Measurements from ENCODE around the gene SEMA3A. TPM values are rescaled to one million over a fixed set of nuclear protein-coding genes. Genes with fewer than 3 reads are reported as not detected.
"Not testable (repeated sequence)": the region's sequence is repeated elsewhere in the genome, so short reads cannot be mapped to it uniquely, and the experiment has no call there.

SEMA3A gene
- total RNA-seq, 1 donor from 2014 or later: 0.75 TPM

DNA sequence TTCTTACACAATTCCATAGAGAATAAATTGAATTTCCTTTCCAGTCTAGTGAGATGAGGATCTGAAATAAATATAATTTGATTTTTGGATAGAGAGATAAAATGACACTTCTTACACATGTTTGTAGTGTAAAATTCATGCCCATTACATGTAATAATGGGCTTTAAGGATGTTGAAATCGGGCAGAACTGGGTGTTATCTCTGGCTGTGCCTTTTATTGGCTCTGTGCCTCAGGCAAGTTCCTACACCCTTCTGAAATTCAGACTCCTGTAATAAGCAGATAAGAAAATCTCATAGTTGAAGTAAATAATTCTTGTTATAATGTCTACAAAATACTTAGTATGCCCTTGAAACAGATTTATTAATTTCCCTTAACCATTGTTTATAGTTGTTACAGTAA lies 125.6 kb downstream of the SEMA3A start:
- Histone ChIP-seq H3K4me1 (no peaks in the 10 kb centered on the region), H3K36me3 (no peaks in the 10 kb centered on the region), H3K9me3 (no peaks in the 10 kb centered on the region), H3K27ac (no peak overlapping the region), H3K27me3 (no peaks in the 10 kb centered on the region), H3K4me3 (no peak overlapping the region)
- no peak for DNase-seq (ENCODE audit: low spot score in 2 of 2)
- intact Hi-C loops (cut with DNase I): no loop called here
- TF ChIP-seq CTCF (IDR thresholded peaks at IDR 0.05): no peak

GRCh38 chr7:84062489-84062901 lies 132.1 kb downstream of the SEMA3A start:
- H3K36me3 ChIP-seq; intact Hi-C loops (cut with DNase I); H3K4me1 ChIP-seq; H3K4me3 ChIP-seq; H3K27me3 ChIP-seq; H3K9me3 ChIP-seq; H3K27ac ChIP-seq; DNase-seq (ENCODE audit: low spot score in 2 of 2): not testable (repeated sequence)

DNA sequence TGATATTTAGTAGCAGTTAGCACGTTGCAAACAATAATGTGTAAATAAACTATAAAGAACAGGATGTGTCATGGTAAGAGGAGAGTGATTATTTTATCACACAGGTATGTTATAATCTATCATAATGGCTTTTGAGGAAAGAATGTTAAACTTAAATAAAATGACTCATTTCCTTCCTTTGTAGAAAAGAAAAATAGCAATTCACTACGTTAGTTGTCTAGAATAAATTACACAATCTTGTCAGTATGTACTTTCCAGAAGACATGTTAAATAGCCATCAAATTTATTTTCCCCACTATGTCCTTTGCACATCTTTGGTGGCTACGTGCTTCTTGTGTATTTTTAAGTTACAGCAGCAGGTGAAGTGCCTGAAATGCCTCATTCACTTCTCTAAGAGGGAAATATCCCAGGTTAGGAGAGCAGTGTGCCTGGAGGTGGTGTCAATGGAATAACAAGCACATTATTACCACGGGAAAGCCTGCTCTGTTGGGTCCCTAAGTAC lies 133.8 kb downstream of the SEMA3A start:
- no peak overlapping the region for H3K4me3 ChIP-seq
- TF ChIP-seq CTCF (IDR thresholded peaks at IDR 0.05): no peak

GRCh38 chr7:84060000-84060399 lies 134.6 kb downstream of the SEMA3A start:
- Histone ChIP-seq H3K4me1 (no peaks in the 10 kb centered on the region), H3K9me3 (no peaks in the 10 kb centered on the region), H3K27me3 (no peaks in the 10 kb centered on the region), H3K27ac (no peak overlapping the region), H3K4me3 (no peak overlapping the region), H3K36me3 (no peaks in the 10 kb centered on the region)
- intact Hi-C loops (cut with DNase I): no loop called here
- TF ChIP-seq CTCF (IDR thresholded peaks at IDR 0.05): no peak
- no peak for DNase-seq (ENCODE audit: low spot score in 2 of 2)

More for the DNA sequence above, 133.8 kb downstream of the SEMA3A start:
- Histone ChIP-seq H3K9me3 (no peaks in the 10 kb centered on the region), H3K36me3 (no peaks in the 10 kb centered on the region), H3K27me3 (no peaks in the 10 kb centered on the region), H3K4me1 (no peaks in the 10 kb centered on the region), H3K27ac (no peak overlapping the region)
- intact Hi-C loops (cut with DNase I): no loop called here
- no peak for DNase-seq (ENCODE audit: low spot score in 2 of 2)

DNA sequence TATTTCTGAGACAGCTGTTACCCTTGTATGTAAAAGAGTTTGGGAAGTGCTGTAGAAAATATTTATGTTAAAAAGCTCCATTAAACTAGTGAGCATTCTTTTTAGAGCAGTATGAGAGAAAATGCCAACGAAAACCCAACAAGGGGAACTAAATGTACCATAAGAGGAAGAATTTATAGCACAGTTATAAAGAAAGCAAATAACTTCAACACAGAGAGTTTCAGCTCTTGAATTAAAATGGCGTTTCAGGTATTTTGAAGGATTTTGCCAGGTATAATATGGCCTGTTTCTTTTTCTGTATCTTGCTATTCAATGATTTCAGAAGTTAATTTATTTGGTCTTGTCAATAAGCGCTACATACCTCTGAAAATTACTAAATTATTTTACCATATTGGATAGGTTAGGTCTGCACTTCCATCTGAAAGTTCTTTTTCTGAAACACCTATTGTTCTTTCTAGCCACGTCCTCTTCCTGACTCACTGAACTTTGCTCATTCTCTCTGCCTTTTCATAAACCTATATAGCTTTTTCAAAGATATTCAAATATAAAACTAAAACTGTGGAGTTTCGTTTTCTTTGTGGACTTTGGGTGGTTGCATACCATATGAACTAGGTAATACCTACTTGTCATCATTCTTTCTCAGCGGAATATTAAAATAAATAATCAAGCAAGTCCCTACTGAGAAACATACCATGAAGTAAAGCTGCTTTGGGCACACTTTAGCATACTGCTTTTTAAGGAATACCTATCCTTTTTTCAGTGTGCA lies 136.1 kb downstream of the SEMA3A start:
- no peak for DNase-seq (ENCODE audit: low spot score in 2 of 2)
- Histone ChIP-seq H3K27ac (no peak overlapping the region), H3K27me3 (no peaks in the 10 kb centered on the region), H3K4me1 (no peaks in the 10 kb centered on the region), H3K9me3 (no peaks in the 10 kb centered on the region), H3K36me3 (no peaks in the 10 kb centered on the region), H3K4me3 (no peak overlapping the region)
- intact Hi-C loops (cut with DNase I): no loop called here
- no peak for TF ChIP-seq CTCF (IDR thresholded peaks at IDR 0.05)

DNA sequence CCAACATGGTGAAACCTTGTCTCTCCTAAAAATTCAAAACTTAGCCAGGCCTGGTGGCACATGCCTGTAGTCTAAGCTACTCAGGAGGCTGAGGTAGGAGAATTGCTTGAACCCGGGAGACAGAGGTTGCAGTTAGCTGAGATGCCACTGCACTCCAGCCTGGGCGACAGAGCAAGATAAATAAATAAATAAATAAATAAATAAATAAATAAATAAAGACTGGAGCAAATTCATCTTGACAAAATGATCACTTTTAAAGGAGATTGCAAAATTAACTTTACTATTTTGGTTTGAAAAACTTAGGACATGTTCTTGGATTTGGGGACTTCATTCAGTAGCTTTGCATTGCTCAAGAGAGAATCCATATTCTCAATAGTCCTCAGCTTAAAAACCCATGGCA lies 137.0 kb downstream of the SEMA3A start:
- DNase-seq (ENCODE audit: low spot score in 2 of 2): no peak
- H3K36me3 ChIP-seq: no peaks in the 10 kb centered on the region
- H3K27me3 ChIP-seq: no peaks in the 10 kb centered on the region
- no peak overlapping the region for H3K4me3 ChIP-seq
- no peaks in the 10 kb centered on the region for H3K9me3 ChIP-seq
- no peaks in the 10 kb centered on the region for H3K4me1 ChIP-seq
- intact Hi-C loops (cut with DNase I): no loop called here
- no peak for TF ChIP-seq CTCF (IDR thresholded peaks at IDR 0.05)
- no peak overlapping the region for H3K27ac ChIP-seq

All from ascending aorta (tissue), 2 donors.